Effector CD4-positive, alpha-beta T cell (primary cell): ENCODE data around the gene MOXD1.

Source experiments
- DNase-seq: peaks from one replicate; pipeline ENCODE4 v3.0.0-alpha.2; 2020

Gene MOXD1

DNA sequence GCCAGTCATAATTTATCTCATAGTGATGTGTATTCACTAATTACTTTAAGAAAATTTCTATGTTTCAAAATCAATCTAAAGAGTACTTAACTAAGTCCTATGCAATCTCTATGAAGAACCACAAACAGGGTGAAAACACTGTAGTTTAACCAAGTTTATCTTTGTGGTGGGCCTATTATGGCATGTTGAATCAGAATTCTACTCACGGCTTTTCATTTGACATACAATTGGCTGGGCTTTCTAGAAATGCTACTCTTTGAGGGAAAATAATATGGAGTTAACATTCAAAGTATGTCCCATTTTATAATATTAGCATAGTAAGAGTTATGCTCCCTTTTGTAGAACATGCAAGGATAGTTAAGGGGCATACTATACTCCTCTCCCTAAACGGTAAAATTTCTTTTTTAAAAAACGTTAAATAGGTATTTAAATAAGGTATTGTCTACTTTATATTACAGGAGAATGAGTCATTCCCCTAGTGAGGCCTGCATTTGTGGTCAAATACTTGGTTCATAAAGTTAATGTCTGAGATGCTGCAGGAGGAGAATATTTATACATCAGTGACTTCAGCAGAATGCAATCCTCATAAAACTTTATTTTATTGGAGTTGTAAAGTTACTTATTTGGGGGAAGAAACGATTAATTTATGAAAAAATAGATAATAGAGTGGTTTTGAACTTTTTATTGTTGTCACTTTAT, 1.8 kb downstream of the MOXD1 start:
- no peak for DNase-seq

DNA sequence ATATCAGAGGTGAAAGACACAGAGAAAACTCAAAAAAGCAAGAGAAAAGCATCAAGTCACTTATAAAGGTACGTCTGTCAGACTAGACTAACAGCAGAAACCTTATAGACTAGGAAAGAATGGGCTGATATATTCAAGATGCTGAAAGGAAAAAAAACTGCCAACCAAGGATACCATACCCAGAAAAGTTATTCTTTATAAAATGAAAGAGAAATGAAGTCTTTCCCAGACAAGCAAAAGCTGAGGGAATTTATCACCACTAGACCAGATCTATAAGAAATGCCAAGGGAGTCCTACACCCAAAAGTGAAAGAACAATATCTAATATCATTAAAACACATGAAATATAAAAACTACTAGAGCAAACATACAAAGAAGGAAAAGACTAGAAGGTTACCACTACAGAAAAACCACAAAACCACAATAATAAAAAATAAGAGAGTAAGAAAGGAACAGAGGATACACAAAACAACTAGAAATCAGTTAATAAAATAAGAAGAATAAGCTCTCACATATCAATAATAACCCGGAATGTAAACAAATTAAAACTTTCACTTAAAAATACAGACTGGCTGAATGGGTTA, 6.2 kb downstream of the MOXD1 start:
- no peak for DNase-seq

DNA sequence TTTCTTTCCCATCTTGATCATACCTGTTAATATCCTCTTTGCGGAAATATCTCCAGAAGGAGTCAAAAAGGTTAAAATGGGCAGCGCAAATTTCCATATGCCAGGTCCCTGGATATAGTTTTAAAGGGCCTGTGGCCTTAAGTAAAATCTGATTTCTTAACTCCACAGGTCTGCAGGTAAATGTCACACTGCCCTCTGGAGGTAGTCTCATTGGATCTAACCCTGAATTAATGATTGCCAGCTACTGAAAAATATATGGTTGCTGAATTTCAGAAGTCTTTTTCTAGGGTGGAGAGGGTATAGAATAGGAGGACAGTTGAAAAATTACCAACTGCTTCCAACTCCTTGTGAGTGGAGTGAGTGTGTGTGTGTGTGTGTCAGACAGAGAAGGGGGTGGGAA, 8.5 kb downstream of the MOXD1 start:
- DNase-seq: no peak

DNA sequence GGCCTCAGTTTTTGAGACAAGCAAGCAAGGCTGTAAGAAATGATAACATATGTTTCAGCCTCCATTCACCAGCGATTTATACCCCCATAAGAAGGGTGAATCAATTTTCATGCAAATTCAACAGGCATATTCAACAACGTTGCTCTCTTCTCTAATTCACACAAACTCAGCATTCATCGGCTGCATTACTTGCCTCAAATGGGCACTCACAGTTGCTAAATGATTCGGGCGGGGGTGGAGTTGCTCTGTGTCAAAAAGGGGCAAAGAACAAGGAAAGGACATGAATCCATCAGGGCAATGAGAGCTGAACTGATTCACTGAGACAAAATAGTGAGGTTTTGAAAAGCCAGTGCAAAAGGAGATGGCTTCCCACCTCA, 9.0 kb downstream of the MOXD1 start:
- no peak for DNase-seq

DNA sequence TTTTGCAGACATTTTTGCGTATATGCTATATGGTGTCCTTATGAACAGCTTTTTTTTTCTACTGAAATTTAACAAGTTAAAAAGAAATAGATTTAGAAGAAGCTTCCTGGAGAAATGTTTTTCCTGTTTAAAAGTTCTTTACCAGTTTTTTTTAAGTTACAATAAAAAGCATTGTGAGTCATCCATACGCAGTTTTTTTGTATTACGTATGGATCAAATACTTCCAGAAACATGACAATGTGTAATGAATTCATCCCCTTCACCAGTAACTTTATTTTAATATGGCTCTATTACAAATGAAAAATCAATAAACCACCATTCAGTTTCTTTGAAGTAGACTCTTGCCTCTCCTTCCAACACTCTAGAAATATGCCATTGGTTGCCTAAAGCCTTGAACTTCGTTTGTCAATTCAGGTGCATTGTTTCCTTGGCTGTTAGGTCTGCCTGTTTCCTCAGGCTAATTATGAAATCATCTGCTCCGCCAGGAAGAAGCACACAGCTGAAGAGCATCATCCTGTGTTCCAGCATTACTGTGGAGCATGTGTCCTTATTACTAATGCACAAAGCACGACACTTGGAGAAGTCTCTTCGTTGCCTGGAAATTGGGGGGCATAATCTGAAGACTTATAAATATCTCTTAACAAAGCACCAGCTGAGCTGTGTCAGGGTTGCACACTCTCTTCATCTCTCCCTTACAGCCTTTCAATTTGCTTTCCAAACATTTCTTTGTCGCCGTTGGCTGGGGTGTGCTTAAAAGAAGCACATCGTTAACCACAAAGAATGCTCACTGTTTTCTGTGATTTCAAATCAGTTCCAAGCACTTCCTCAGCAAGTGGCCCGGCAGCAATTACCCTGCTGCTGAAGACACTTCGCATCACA, 9.6 kb downstream of the MOXD1 start:
- no peak for DNase-seq

DNA sequence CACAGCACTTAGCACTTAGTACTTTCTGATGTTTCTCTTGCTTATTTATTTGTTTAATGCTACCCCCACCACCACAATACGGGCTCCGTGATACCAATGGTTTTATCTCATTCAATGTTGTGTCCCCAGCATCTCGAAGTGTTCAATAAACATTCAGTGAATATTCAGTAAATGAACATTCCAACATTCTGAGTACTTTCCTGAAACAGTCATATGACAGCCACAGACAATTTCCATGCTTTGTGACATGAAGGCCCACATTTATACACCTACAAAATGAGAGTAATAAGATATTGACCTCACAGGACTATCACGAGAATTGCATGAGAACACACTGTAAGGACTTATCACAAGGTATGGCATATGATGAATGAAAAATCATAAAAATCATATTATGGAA, 10.8 kb downstream of the MOXD1 start:
- no peak for DNase-seq

DNA sequence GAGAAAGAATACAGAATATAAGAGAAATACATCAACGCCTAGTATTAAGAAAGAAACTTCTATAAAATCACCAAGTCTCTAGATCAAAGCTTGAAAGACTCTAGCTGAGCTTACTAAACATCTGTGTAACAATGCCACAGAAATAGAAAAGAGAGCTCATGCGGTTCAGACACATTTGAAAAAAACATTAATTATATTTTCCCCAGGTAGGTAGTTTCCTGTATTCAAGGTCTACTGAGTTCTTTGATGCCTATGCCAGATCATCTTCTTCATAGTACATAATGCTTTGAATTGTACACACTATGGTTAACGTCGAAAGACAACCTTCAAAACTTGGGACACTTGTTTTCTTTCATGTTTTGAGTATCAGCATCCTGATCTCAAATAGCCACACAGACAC, 11.3 kb downstream of the MOXD1 start:
- DNase-seq: no peak

DNA sequence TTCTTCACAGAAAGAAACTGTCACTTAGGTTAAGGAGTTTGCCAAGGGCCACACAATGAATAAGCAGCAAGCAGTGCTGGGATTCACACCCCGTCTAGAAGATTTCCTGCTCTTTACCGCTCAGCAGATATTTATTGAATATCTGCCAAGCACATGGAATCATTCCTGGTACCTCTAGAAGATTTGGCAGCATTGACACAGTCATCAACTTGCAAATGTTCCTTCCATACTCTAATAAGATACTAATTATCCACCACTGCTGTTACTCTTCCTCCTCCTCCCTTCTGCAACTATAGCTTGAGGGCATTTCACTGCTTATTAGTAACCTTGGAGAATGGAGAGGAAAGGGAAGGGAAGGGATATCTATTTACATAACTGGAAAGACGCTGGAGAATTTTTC, 13.0 kb downstream of the MOXD1 start:
- no peak for DNase-seq

DNA sequence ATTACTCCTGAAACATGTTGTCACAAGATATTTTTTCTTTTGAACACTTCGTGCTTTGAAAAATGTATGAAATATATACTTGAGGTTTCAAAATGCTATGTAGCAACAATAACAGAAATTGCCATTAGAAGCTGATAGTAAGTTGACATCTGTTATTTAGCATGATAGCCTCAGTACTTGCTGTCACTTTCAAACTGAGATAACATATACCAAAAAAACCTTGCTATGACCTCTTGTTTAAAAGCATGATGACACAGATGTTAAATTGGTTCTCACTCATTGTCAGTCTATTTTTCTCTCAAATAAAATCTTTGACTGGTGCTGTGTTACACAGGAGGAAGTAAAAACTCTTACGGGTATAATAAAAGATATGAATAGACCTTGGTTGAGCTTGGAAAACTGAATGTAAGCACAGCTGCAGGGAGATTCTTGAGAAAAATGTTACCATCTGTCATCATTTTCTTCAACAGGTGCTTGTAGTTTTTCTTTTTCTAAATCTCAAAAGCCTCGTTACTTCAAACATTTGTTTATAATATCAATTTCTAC, 18.6 kb downstream of the MOXD1 start:
- DNase-seq: no peak

DNA sequence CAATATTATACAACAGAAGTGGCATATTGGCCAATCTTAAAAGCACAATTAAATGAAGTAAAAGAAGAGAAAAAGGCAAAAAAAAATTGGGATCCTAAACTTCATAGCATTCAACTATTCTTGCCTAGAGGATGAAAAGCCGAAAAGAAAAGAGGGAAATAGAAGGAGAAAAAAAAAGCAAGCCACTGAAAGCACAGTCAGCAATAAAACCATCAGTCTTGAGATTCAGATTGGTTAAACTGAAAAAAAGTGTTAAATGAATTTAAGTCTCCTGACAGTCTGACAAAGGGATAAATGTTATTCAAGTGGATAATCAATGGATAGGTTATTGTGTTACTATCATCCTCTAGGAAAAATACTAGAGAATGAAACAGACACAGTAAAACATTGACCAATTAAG, 19.9 kb downstream of the MOXD1 start:
- DNase-seq: no peak

DNA sequence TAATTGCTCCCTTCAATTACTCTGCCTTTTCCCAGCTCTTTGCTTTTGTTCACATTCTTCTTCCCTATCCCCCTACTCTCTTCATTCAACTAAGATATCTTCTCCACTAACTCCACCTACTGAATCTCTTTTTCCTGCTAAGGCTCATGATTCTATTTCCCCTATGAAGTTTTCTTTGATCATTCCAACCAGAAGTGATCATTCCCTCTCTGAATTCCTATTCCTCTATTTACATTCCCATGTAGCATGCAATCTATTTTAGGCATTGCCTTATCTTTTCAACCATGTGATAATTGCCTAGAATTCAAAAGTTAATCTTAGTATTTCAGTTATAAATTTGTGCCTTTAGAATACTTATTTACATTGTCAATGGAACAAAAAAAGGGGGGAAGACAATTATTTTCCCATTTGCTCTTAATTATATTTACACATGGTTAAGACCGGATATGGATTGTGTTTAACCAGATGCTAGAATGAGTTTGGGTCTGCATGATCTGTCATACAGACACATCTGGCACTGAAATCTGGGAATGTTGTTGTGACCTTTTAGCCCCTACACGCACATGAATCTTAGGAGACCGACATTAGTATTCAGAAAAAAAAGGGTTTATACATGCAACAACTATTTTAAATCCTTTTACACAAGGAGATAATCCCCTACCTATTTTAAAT, 20.8 kb downstream of the MOXD1 start:
- DNase-seq: no peak

DNA sequence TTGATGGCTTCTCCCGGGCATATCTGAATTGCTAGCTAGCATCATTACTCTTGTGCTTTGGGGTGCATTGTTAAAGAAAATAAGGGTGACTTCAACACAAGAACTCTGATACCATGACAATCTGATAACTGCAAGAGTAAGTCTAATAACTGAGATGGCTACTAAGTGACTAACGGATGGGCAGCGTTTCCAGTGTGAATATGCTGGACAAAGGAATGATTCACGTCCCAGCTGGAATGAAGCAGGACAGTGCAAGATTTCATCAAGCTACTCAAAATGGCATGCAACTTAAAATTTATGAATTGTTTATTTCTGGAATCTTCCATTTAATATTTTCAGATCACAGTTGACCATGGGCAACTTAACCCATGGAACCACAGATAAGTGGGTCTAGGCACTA, 31.7 kb downstream of the MOXD1 start:
- no peak for DNase-seq

DNA sequence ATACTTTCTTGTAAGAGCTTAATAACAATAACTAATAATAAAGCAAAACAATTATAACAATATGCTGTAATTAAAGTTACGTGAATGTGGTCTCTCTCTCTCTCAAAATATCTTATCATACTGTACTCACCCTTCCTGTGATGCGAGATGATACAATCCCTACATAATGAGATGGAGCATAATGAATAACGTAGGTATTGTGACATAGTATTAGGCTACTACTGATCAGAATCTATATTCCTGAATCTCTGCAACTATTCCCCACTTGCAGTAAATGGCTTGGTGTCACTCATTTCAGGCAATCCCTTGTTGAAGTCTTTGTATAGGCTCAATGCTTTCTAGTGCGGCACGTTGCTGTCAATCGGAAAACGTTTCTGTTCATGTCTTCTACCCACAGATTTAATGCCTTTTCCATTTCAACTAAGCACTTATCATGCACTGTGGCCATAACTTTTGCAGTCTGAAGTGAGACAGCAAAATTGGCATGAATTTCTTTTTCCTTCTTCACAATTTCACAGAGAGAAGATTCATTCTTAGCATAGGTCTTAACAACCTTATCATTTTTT, 32.3 kb downstream of the MOXD1 start:
- DNase-seq: no peak

DNA sequence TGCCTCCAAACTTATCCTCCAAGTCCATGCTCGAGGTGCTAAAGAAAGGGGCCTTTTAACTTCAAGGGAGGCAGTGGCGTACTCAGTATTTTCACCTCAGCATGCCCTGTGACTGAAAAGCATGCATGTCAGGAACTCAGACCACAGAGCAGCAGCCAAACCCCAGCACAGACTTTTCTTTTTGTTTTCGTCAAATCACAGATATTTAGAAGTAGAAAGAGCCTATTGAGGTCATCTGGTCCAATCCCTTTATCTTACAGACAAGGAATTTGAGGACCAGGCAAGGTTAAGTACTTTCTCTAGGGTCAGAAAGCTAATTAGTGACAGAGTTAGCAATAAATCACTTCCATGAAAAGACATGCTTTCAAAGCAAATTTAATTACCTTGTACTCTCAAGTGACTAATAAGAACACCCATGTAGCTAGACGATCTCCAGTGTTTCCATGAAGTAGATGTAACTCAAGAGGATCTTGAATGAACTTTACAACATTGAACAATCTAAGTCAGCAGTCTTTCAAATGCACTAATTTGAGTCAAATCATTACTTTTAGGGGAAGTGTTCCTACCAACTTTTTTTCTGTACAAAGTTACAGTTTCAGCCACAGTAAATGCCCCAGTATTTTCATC, 35.9 kb downstream of the MOXD1 start:
- DNase-seq: no peak

DNA sequence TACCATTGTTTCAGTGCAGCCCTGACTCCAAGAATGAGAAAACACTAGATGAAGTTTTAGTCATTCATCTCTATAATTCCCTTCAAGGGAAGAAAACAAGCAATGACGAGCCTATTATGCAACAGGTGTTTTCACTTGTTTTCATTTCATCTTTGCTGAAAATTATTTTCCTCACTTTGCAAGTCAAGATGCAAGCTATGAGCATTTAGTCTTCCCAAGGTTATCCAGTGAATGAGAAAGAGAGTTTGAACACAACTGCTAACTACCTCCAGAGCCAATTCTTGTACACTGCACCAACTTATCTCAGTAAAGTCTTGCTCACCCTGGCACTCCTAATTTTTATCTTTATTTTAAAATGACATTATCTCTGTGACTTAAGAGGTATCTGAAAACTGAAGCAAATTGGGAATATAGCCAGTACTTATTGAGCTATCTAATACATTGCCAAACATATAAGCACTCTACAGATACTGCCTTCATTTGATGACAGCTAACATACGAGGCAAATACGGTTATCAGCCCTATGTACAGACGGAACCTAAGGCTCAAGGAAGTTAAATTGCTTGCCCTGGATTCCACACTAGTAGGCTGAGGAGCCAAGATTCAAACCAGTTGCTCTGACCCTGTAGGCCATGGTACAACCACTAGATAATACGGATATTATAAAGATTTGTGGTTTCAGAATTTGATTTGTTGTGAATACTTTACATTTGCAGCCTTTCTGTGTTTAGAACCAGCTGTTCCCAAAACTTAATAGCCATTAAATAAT, 36.8 kb downstream of the MOXD1 start:
- no peak for DNase-seq

DNA sequence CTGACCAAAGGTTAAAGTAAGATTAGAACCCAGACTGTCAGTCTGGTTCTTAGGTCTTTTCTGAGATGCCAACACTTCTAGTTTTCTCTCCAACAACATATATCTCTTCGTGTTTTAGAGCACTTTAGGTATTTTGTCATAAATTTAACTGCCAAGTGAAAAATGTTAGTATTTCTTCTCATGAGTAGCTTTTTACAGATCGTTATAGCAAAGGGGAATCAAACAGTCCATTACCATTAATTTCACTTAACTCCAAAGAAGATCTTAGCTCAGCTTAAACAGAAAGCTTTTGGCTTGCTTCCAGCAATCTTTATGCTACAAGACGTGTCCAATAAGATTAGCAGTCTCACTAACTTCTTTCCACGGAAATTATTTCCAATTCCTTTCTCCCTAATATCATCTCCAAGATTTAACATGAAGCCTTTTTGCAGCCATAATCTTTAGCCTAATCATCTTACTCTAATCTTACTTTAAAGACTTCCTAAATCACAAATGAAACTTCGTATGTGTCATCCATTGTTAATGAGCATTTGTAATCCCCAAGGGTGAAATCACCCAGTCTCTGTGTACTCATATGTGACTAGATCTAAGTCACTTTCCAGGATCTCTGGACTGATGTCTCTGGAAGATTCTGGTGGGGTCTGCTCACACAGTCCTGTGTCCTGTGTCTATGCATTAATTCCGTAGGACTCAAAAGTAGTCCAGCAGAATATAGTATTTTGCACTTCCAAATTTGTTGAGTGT, 38.7 kb downstream of the MOXD1 start:
- DNase-seq: no peak

DNA sequence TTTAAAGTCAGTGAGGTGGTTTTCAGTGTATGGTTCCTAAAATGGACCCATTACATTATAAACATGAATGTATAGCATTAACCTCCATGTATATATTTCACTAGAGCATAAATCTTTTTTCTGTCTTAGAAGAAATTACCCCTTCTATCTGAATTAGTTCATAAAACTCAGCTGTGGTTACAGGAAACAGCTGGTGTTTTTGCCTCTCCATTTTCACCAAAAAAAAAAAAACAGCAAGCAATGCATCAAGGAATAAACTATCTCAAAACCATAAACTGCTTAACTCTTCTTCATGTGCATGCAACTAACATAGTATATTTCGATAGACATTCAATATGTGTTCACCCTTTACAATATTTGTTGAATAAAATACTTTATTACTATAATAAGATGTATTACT, 40.2 kb downstream of the MOXD1 start:
- DNase-seq: no peak

DNA sequence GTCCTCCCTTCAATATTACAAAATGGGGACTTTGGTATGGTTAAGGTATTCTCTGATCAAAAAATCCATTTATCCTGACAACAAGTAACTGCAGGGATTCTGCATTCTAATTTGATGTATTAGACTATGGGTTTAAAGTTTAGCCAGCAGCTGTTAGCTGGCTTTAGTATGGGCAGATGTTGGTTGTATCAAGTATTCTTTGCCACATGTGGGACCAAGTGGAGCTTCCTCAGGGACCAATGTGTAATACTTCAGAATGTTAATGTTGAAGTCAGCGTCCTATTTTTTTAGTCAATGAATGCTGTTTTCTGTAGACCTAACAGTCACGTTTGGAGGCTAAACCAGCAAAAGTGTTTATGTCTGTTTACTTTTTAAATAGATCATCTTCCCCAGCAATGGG, 41.4 kb downstream of the MOXD1 start:
- no peak for DNase-seq

DNA sequence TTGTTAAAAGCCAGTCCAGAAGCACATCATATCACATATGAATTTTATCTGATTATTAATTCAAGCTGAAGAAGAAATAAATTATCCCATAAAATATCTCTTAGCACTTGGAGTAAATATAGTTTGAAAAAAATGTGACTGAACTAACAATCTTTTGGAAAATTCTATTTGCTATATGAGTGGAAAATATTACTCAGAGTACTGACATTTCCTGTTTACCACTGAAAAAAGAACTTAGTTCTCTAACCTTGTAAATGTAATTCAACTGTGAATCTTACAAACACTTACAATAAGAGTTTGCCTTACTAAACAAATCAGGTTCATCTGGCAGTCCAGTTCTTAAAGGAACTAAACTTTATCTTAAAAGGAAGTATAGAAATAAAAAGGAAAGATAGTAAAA, 44.2 kb downstream of the MOXD1 start:
- no peak for DNase-seq

DNA sequence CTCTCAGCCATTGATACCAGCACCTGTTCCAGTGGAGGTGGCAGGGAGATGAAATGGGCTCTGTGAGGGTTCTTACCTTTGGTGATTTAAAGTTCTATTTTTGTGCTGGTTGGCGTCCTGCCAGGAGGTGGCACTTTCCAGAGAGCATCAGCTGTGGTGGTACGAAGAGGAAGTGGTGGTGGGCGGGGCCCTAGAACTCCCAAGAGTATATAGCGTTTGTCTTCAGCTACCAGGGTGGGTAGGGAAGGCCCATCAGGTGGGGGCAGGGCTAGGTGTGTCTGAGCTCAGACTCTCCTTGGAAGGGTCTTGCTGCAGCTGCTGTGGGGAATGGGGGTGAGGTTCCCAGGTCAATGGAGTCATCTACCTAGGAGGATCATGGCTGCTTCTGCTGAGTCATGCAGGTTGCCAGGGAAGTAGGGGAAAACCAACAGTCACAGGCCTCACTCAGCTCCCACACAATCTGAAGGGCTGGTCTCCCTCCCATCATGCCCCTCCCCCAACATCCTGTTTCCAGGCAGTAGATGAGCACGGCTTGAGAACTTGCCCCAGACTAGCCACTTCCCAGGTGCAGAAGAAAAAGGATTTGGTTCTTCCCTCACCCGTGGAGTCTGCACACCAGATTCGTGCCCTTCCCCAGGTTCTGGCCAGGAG, 46.6 kb downstream of the MOXD1 start:
- DNase-seq: no peak
